ENCODE data around the gene KLHL2. TPM values are rescaled to one million over a fixed set of nuclear protein-coding genes. Genes with fewer than 3 reads are reported as not detected.
"Not testable (repeated sequence)": the region's sequence is repeated elsewhere in the genome, so short reads cannot be mapped to it uniquely, and the experiment has no call there.

The KLHL2 gene
- total RNA-seq, 1 donor, result 16.4 TPM

GRCh38 chr4:165209796-165210195, 2.4 kb downstream of the KLHL2 start:
- DNase-seq (ENCODE audit: low read depth), result no peak
- TF ChIP-seq CTCF (IDR thresholded peaks at IDR 0.05; ENCODE audit: insufficient read depth, low read depth, low read length), result no peak
- H3K4me3 ChIP-seq (ENCODE audit: low read depth, low read length), result no peak overlapping the region

GRCh38 chr4:165210566-165210965, 3.2 kb downstream of the KLHL2 start:
- peak; percentile 24 for DNase-seq (ENCODE audit: low read depth)
- H3K4me3 ChIP-seq (ENCODE audit: low read depth, low read length), result no peak overlapping the region
- TF ChIP-seq CTCF (IDR thresholded peaks at IDR 0.05; ENCODE audit: insufficient read depth, low read depth, low read length), result no peak

DNA sequence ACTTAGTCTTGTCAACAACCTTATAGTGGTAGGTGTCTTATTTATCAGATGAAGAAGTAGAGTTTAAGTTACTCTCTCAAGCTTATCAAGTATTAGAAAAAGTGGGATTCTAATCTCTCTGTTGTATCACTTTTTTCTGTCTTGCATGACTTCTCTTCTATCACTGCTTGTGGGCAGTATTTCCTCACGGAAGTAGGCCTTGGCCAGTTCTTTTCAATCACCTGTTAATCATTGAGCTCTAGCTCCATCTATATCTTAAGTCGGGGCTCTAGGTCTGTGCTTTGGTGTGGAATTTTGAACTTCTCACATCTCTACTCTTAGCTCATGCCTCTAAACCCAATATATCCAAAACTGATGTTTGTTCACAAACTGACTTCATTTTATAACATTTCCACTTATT, 5.3 kb downstream of the KLHL2 start:
- not testable (repeated sequence) for H3K4me3 ChIP-seq (ENCODE audit: low read depth, low read length); DNase-seq (ENCODE audit: low read depth)

DNA sequence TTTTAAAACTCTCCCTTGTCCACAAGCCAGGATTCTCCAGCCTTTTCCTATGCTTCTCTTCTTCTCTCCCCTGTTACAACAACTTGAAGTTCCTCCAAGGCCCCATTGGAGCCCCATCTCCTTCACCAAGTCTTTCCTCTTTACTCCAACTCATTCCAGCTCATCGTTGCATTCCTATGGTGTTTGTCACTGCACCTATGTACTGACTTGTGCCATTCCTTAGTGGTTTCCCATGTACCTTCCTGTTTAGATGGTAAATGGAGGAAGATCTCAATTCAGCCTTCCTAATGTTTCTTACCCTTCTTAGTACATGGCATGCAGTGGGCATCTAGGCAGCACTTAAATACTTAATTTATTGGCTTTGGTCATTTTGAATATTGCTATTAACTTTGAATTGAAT, 6.0 kb downstream of the KLHL2 start:
- H3K4me3 ChIP-seq (ENCODE audit: low read depth, low read length), result not testable (repeated sequence)

GRCh38 chr4:165213991-165214709, 6.8 kb downstream of the KLHL2 start:
- not testable (repeated sequence) for H3K4me3 ChIP-seq (ENCODE audit: low read depth, low read length); DNase-seq (ENCODE audit: low read depth)

More for the DNA sequence above, 6.0 kb downstream of the KLHL2 start:
- DNase-seq (ENCODE audit: low read depth), result not testable (repeated sequence)

DNA sequence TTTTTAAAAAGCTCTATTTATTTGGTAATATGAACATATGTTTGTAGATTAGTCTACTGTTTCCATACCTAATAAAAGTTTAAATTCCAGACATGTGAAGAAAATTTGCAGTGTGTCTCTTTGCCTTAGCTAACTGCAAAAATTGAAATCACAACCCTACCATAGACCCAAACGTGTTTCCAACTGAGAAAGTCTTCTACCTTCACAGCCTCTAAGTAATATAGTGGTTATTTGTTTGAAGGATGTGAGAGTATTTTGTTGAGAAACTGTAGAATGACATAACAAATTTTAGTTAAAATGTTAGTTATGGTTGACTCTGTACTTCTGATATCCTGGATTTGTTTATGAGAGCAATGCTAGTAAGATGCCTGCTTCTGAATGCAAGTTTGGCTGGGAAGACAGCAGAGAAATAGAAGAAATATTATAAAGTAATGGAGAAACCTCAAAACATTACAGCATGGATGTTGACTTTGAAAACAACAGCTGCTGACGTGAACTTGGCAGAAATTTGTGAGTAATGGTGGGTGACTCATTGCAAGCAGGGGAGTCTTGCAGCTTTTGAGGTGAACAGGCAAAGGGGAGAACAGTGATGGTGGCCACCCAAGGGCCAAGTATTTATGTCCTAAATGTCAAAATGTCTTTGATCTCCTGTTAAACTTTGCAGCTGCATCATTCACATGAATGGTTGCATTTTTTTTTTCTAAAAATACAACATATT, 7.8 kb downstream of the KLHL2 start:
- H3K4me3 ChIP-seq (ENCODE audit: low read depth, low read length), result not testable (repeated sequence)
- peak; percentile 84 for DNase-seq (ENCODE audit: low read depth)

DNA sequence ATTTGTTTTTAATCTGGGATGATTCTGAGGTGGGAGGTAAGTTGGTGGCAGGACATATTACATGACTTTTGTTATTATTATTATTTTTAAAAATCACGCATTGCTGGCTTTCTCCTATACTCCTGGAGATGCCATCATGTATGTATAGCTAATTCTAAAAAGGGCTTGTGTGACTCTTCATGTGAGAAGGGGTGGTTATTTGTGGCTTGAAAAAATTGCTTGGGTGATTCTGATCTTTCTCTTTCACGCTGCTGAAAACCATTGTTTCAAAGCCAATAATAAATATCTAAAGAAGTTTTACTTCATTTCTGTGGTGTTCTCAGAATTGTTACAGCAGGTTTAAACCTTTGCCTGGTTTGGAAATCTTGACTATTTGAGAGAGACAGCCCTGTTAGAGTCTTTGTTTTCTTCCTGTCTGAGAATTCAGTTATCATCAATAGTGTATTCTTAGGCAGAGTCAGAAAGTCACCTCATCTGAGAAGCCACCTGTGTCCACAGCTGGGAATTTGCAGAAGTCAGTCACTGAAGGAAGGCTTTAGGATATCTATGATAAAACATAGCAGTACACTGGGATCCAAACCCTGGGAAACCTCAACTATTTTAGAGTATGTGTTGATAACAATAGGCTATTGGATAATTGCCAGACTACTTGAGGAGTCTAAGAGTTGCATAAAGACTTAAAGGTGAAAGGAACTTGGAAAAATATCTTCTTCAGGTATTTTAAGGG, 8.6 kb downstream of the KLHL2 start:
- not testable (repeated sequence) for H3K4me3 ChIP-seq (ENCODE audit: low read depth, low read length); DNase-seq (ENCODE audit: low read depth)

- no peak overlapping the region for H3K4me3 ChIP-seq (ENCODE audit: low read depth, low read length)
- DNase-seq (ENCODE audit: low read depth), result no peak
- no peak for TF ChIP-seq CTCF (IDR thresholded peaks at IDR 0.05; ENCODE audit: insufficient read depth, low read depth, low read length)
Observed at GRCh38 chr4:165217325-165217724, 10.0 kb downstream of the KLHL2 start.

- not testable (repeated sequence) for H3K4me3 ChIP-seq (ENCODE audit: low read depth, low read length); DNase-seq (ENCODE audit: low read depth)
Observed at GRCh38 chr4:165221306-165221705, 13.9 kb downstream of the KLHL2 start.

DNA sequence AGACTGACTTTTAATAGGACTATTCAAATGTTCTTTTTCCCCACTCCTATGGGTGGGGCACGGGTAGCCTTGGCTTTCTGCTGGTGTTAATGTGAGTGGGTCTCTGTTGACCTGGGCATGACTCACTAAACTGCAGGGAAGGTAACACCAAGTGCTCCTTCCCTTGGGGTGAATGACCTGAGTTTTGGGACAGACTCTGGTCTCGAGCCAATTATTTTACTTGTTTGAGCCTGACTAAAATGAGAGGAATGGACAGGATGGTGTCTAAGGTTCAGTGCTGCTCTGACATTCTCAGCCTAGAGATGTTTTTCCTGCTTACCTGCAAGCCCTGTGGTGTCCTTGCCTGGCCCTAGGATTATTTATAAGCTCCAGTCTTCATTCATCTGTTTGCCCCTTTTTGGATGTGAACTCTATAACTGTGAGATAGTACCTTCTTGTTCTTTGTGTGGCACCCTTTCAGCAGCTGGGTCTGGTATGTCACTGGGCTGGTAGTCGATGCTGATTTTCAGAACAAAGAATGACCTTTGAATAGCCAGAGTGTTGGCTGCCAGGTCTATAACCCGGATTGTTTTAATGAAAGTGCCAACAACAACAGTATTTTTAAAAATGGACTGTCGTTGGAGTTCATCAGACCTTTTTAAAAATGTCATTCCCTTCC, 14.8 kb downstream of the KLHL2 start:
- H3K4me3 ChIP-seq (ENCODE audit: low read depth, low read length); DNase-seq (ENCODE audit: low read depth): not testable (repeated sequence)

All from fibroblast of villous mesenchyme (primary cell).